Hematopoietic multipotent progenitor cell treated with erythropoietin and hydrocortisone succinate and interleukin-3 and kit ligand, for 4 days (in vitro differentiated cells): ENCODE measurements around the gene CHRNE.
"Not testable (repeated sequence)": the region's sequence is repeated elsewhere in the genome, so short reads cannot be mapped to it uniquely, and the experiment has no call there.

Experiments used
- DNase-seq: peaks from one replicate; pipeline ENCODE4 v3.0.0-alpha.2; 2015

Gene CHRNE

GRCh38 chr17:4939546-4939795 is 36.6 kb upstream of the CHRNE start:
- DNase-seq, result no peak

- peak; percentile 56 for DNase-seq
Measured at GRCh38 chr17:4938688-4939545, 36.0 kb upstream of the CHRNE start.

GRCh38 chr17:4938069-4938491 is 35.2 kb upstream of the CHRNE start:
- DNase-seq, result no peak

- DNase-seq, result no peak
Measured at GRCh38 chr17:4937553-4937952, 34.7 kb upstream of the CHRNE start.

GRCh38 chr17:4936436-4936835 is 33.5 kb upstream of the CHRNE start:
- no peak for DNase-seq

- DNase-seq, result no peak
Measured at GRCh38 chr17:4935650-4936049, 32.8 kb upstream of the CHRNE start.

- peak; percentile 83 for DNase-seq
Measured at GRCh38 chr17:4934173-4934979, 31.5 kb upstream of the CHRNE start.

- no peak for DNase-seq
Measured at GRCh38 chr17:4933646-4934045, 30.7 kb upstream of the CHRNE start.

DNA sequence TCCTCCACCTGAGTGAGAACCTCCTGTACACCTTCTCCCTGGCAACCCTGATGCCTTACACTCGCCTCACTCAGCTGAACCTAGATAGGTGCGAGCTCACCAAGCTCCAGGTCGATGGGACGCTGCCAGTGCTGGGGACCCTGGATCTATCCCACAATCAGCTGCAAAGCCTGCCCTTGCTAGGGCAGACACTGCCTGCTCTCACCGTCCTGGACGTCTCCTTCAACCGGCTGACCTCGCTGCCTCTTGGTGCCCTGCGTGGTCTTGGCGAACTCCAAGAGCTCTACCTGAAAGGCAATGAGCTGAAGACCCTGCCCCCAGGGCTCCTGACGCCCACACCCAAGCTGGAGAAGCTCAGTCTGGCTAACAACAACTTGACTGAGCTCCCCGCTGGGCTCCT is 29.9 kb upstream of the CHRNE start:
- no peak for DNase-seq

- DNase-seq, result peak; percentile 69
Measured at GRCh38 chr17:4931963-4932362, 29.1 kb upstream of the CHRNE start, which contains the start of gene GP1BA. Gene GP1BA, plus strand, starts transcription at chr17:4932277. Its CDS starts 328 bp downstream, at chr17:4932605.

- no peak for DNase-seq
Measured at GRCh38 chr17:4928881-4929280, 26.0 kb upstream of the CHRNE start.

DNA sequence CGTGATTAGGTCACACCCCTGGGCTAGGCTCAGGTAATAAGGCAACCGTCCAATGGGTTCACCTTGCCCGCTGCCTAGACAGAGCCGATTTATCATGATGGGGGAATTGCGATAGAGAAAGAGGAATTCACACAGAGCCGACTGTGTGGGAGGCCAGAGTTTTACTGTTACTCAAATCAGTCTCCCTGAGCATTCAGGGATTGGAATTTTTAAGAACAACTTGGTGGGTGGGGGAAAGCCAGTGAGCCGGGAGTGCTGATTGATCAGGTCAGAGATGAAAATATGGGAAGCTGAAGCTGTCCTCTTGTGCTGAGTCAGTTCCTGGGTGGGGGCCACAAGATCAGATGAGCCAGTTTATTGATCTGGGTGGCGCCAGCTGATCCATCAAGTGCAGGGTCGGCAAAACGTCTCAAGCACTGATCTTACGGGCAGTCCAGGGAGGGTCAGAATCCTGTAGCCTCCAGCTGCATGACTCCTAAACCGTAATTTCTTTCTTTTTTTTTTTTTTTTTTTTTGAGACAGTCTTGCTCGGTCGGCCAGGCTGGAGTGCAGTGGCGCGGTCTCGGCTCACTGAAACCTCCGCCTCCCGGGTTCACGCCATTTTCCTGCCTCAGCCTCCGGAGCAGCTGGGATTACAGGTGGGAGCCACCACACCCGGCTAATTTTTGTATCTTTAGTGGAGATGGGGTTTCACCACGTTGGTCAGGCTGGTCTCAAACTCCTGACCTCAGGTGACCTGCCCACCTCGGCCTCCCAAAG is 23.9 kb upstream of the CHRNE start:
- not testable (repeated sequence) for DNase-seq

- DNase-seq, result no peak
Measured at GRCh38 chr17:4921320-4921719, 18.4 kb upstream of the CHRNE start.

DNA sequence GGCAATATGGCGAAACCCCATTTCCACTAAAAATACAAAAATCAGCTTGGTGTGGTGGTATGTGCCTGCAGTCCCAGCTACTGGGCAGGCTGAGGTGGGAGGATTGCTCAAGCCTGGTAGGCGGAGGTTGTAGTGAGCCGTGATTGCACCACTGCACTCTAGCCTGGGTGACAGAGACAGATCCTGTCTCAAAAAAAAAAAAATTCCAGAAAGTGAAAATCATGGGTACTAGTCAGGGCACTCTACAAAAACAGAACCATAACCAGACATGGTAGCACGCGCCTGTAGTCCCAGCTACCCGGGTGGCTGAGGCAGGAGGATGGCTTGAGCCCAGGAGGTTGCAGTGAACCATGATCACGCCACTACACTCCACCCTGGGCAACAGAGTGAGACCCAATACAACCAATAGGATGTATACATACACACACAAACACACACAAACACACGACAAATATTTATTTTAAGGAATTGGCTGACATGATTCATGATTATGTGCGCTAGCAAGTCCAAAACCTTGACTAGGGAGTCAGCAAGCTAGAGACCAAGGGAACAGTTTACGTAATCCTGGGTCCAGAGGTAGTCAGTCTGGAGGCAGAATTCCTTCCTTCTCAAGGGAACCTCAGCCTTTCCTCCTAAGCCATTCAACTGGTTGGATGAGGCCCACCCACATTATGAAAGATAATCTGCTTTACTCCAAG is 17.6 kb upstream of the CHRNE start:
- DNase-seq, result peak; percentile 64

DNA sequence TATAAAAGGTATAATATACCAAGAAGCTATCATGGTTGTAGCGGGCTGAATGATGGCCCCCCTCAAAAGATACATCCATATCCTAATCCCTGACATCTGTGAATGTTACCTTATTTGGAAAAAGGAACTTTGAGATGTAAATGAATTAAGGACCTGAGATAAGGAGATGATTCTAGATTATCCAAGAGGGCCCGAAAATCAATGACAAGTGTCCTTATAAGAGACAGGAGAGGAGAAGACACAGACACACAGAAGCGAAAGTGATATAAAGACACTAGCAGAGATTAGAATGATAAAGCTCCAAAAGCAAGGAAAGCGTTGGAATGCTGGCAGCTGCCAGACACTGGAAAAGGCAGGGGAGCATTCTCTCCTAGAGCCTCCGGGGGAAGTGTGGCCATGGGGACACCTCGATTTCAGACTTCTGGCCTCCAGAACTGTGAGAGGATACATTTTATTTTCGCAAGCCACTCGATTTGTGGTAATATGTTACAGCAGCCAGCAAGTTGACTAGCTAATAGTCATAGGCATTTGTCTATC is 16.7 kb upstream of the CHRNE start:
- DNase-seq, result no peak

DNA sequence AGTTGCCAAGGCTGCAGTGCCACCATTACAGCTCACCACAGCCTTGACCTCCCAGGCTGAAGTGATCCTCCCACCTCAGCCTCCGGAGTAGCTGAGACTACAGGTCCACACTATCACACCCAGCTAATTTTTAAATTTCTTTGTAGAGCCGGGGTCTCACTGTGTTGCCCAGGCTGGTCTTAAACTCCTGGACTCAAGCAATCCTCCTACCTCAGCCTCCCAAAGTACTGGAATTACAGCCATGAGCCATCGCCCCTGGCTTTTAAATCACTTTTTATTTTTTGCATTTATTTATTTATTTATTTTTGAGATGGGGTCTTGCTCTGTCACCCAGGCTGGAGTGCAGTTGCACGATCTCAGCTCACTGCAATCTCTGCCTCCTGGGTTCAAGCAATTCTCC is 11.7 kb upstream of the CHRNE start:
- not testable (repeated sequence) for DNase-seq

DNA sequence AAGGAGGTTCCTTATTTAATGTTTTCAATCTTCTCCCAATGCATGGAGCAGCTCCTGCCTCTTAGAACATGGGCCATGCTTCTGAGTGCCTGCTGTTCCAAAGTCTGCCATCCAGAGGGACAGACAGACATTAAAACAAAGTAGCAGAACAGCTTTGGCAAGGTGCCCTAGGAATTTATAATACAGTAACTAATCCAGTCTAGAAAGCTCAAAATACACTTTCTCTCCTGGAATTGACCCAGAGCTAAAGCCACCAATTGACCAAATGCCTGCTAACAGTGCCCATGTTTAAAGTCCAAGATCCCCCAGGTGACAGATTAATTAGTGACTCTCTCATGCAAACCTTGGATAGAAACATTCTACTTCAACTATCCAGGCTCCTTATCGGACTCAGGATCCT is 11.1 kb upstream of the CHRNE start:
- DNase-seq, result no peak

DNA sequence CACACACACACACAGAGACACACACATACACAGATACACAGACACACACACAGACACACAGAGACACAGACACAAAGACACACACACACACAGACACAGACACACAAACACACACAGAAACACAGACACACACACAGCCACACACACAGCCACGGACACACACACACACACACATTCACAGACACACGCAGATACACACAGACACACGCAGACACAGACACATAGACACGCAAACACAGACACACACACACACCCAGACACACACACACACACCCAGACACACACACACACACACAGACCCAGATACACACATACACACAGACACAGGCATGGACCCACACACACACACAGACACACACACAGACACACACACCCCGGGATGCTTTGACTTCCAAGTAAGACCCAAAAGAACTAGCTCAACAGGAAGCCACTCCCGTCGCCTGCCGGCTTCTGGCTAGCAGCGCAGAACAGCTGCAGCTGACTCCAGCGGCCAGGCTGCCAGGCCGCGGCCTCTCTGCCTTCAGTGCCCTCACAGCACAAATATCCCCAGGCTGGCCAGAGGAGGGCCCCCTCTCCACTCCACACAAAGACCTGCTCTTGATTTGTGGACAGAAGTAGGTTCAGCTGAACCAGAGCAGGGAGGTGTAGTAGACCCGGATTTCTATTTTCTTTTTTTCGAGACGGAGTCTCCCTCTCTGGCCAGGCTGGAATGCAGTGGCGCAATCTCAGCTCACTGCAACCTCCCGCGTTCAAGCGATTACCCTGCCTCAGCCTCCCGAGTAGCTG is 6.0 kb upstream of the CHRNE start:
- DNase-seq, result peak; percentile 96

- no peak for DNase-seq
Measured at GRCh38 chr17:4908301-4908700, 5.4 kb upstream of the CHRNE start.

DNA sequence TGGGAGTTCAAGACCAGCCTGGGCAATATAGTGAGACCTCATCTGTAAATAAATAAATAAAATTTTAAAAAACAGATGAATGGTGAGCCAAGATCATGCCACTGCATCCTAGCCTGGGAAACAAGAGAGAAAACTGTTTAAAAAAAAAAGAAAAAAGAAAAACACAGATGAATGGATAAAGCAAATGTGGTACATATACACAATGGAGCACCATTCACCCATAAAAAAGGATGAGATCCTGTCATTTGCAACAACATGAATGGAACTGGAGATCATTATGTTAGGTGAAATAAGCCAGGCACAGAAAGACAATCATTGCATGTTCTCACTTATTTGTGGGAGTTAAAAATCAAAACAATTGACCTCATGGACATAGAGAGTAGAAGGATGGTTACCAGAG is 3.7 kb upstream of the CHRNE start:
- DNase-seq, result not testable (repeated sequence)

- DNase-seq, result no peak
Measured at GRCh38 chr17:4902540-4902939, 358 bp downstream of the CHRNE start.
